GM15510 (cell line): Measurements from ENCODE around the gene FAAP20.

Source experiments
- POLR2A ChIP-seq: IDR thresholded peaks from 3 replicates; pipeline ENCODE4 v1.6.1; 2011; ENCODE audit warnings: borderline replicate concordance; ENCODE audit not compliant: insufficient read length; ENCODE audit errors: extremely low read depth

The FAAP20 gene

GRCh38 chr1:2208309-2209239 lies 14.0 kb upstream of the FAAP20 start:
- no peak for TF ChIP-seq POLR2A

GRCh38 chr1:2206813-2207487 lies 12.4 kb upstream of the FAAP20 start:
- TF ChIP-seq POLR2A: no peak

GRCh38 chr1:2205191-2205952 lies 10.8 kb upstream of the FAAP20 start:
- TF ChIP-seq POLR2A: peak; percentile 34

- no peak for TF ChIP-seq POLR2A
Measured at GRCh38 chr1:2204415-2205190, 10.0 kb upstream of the FAAP20 start.

- TF ChIP-seq POLR2A: no peak
Measured at GRCh38 chr1:2203671-2204414, 9.3 kb upstream of the FAAP20 start.

- TF ChIP-seq POLR2A: no peak
Measured at GRCh38 chr1:2202843-2203601, 8.4 kb upstream of the FAAP20 start.

- TF ChIP-seq POLR2A: no peak
Measured at GRCh38 chr1:2202008-2202575, 7.5 kb upstream of the FAAP20 start.

- TF ChIP-seq POLR2A: no peak
Measured at GRCh38 chr1:2201062-2201461, 6.5 kb upstream of the FAAP20 start.

- no peak for TF ChIP-seq POLR2A
Measured at GRCh38 chr1:2200308-2200943, 5.9 kb upstream of the FAAP20 start.

- TF ChIP-seq POLR2A: no peak
Measured at GRCh38 chr1:2199042-2199810, 4.7 kb upstream of the FAAP20 start.

GRCh38 chr1:2198571-2198970 lies 4.0 kb upstream of the FAAP20 start:
- TF ChIP-seq POLR2A: no peak
